ENCODE data around the gene PRKCA.

DNA sequence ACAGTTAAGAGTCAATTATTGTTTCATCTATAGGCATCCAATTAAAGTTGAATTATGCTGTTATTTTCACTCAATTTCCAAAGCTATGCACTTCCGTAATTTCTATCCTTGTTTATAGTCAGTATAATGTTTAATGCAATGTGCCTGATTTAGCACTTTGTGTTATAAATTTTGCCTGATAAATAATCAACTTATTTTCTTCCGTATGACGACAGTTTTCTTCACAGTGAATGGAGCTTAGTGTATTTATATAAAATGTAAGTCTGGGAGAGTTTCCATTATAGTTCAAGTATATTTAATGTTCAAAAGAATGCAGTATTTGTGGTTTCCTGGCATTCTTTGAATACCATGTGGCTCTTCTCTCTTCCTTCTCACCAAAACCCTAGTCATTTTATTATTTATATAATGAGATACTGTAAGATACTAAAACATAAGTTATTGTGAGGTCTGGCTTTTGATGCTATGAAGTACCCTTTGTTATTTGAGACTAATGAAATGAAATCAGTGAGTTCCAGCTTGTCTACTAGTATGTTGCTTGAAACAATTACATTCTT is 240.6 kb downstream of the PRKCA start:
- TF ChIP-seq, protein P1, sequence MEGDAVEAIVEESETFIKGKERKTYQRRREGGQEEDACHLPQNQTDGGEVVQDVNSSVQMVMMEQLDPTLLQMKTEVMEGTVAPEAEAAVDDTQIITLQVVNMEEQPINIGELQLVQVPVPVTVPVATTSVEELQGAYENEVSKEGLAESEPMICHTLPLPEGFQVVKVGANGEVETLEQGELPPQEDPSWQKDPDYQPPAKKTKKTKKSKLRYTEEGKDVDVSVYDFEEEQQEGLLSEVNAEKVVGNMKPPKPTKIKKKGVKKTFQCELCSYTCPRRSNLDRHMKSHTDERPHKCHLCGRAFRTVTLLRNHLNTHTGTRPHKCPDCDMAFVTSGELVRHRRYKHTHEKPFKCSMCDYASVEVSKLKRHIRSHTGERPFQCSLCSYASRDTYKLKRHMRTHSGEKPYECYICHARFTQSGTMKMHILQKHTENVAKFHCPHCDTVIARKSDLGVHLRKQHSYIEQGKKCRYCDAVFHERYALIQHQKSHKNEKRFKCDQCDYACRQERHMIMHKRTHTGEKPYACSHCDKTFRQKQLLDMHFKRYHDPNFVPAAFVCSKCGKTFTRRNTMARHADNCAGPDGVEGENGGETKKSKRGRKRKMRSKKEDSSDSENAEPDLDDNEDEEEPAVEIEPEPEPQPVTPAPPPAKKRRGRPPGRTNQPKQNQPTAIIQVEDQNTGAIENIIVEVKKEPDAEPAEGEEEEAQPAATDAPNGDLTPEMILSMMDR (IDR thresholded peaks at IDR 0.05; ENCODE audit: low read depth, low read length, poor library complexity, severe bottlenecking) = no peak
- TF ChIP-seq EZH2phosphoT487 (IDR thresholded peaks at IDR 0.05; ENCODE audit: borderline replicate concordance, low read length) = no peak

Data from DOHH2 (cell line).